ENCODE data around the gene NAXE.
"Not testable (repeated sequence)": the region's sequence is repeated elsewhere in the genome, so short reads cannot be mapped to it uniquely, and the experiment has no call there.

The NAXE gene

GRCh38 chr1:156601122-156601830 lies 9.7 kb downstream of the NAXE start, which contains the start of gene GPATCH4:
Gene GPATCH4, minus strand, starts transcription at chr1:156601479.
- TF ChIP-seq CTCF (conservative IDR thresholded peaks at IDR 0.05), result no peak
- H3K27ac ChIP-seq, result peak within 1 kb of the TSS; percentile 88

- peak overlapping the region; percentile 88 for H3K27ac ChIP-seq
- TF ChIP-seq CTCF (conservative IDR thresholded peaks at IDR 0.05), result no peak
These were observed 10.3 kb downstream of the NAXE start for GRCh38 chr1:156601892-156602291.

- TF ChIP-seq CTCF (conservative IDR thresholded peaks at IDR 0.05), result peak; percentile 9; the same call in 1 of the 2 replicates
- no peak overlapping the region for H3K27ac ChIP-seq
These were observed 11.0 kb downstream of the NAXE start for GRCh38 chr1:156602557-156602993.

- H3K27ac ChIP-seq, result not testable (repeated sequence)
These were observed 15.8 kb downstream of the NAXE start for GRCh38 chr1:156607344-156607743.

- peak; percentile 91 for TF ChIP-seq CTCF (conservative IDR thresholded peaks at IDR 0.05)
- H3K27ac ChIP-seq, result peak overlapping the region; percentile 8; the same call in 1 of the 2 replicates
These were observed 16.6 kb downstream of the NAXE start for GRCh38 chr1:156608036-156608674.

- no peak overlapping the region for H3K27ac ChIP-seq
- TF ChIP-seq CTCF (conservative IDR thresholded peaks at IDR 0.05), result peak; percentile 80
These were observed 17.4 kb downstream of the NAXE start for GRCh38 chr1:156608981-156609380.

GRCh38 chr1:156610072-156610471 lies 18.5 kb downstream of the NAXE start:
- H3K27ac ChIP-seq, result not testable (repeated sequence)

- no peak for TF ChIP-seq CTCF (conservative IDR thresholded peaks at IDR 0.05)
- H3K27ac ChIP-seq, result peak overlapping the region; percentile 94
These were observed 21.1 kb downstream of the NAXE start for GRCh38 chr1:156612666-156613065.

All from VCaP (cell line).